Measurements from ENCODE around the gene PRKCA.
"Not testable (repeated sequence)": the region's sequence is repeated elsewhere in the genome, so short reads cannot be mapped to it uniquely, and the experiment has no call there.

The PRKCA gene

GRCh38 chr17:66301864-66302741 is at the start of gene PRKCA:
Gene PRKCA, plus strand, starts transcription at chr17:66302613.
- DNase-seq: peak; percentile 66

GRCh38 chr17:66253458-66253857 is 49.0 kb upstream of the PRKCA start:
- not testable (repeated sequence) for DNase-seq

- peak; percentile 66 for DNase-seq
Observed at GRCh38 chr17:66255112-66255511, 47.3 kb upstream of the PRKCA start.

- DNase-seq: no peak
Observed at GRCh38 chr17:66255527-66255971, 46.9 kb upstream of the PRKCA start.

- DNase-seq: peak; percentile 16
Observed at GRCh38 chr17:66260275-66260674, 42.1 kb upstream of the PRKCA start.

GRCh38 chr17:66260688-66261087 is 41.7 kb upstream of the PRKCA start:
- DNase-seq: no peak

- DNase-seq: no peak
Observed at GRCh38 chr17:66262767-66263166, 39.6 kb upstream of the PRKCA start.

GRCh38 chr17:66264696-66265095 is 37.7 kb upstream of the PRKCA start:
- DNase-seq: no peak

- DNase-seq: no peak
Observed at GRCh38 chr17:66268247-66268927, 34.0 kb upstream of the PRKCA start.

GRCh38 chr17:66270106-66270505 is 32.3 kb upstream of the PRKCA start:
- no peak for DNase-seq

GRCh38 chr17:66271512-66271911 is 30.9 kb upstream of the PRKCA start:
- DNase-seq: no peak

- DNase-seq: no peak
Observed at GRCh38 chr17:66272811-66273585, 29.4 kb upstream of the PRKCA start.

- DNase-seq: no peak
Observed at GRCh38 chr17:66273586-66273848, 28.9 kb upstream of the PRKCA start.

GRCh38 chr17:66275651-66276050 is 26.8 kb upstream of the PRKCA start:
- DNase-seq: no peak

- no peak for DNase-seq
Observed at GRCh38 chr17:66276328-66276937, 26.0 kb upstream of the PRKCA start.

- DNase-seq: no peak
Observed at GRCh38 chr17:66277191-66277590, 25.2 kb upstream of the PRKCA start.

GRCh38 chr17:66281661-66282369 is 20.6 kb upstream of the PRKCA start:
- no peak for DNase-seq

GRCh38 chr17:66283296-66283934 is 19.0 kb upstream of the PRKCA start:
- DNase-seq: no peak

- DNase-seq: no peak
Observed at GRCh38 chr17:66283971-66284370, 18.4 kb upstream of the PRKCA start.

- DNase-seq: no peak
Observed at GRCh38 chr17:66285149-66285548, 17.3 kb upstream of the PRKCA start.

GRCh38 chr17:66287911-66288310 is 14.5 kb upstream of the PRKCA start:
- DNase-seq: no peak

GRCh38 chr17:66290101-66290722 is 12.2 kb upstream of the PRKCA start:
- no peak for DNase-seq

All from NCI-H146 (cell line).